PC-3 (cell line): ENCODE measurements around the gene KIT. TPM values are rescaled to one million over a fixed set of nuclear protein-coding genes. Genes with fewer than 3 reads are reported as not detected.

Experiments used
- ATAC-seq: fragments of 200-7000 bp; cut with Tn5 transposase; 2 replicates; pipeline ENCODE4 v1.9.1; 2020; ENCODE audit warnings: mild to moderate bottlenecking, moderate library complexity
- Bru-seq: library from RNA; stranded (reverse); fragments of 400-500 nt; gene quantifications from one replicate; lab custom pipeline; 2021; lab: Mats Ljungman, UMichigan
- BruChase-seq, 2 experiments: library from RNA; stranded (reverse); fragments of 400-500 nt; gene quantifications; one replicate each; lab custom pipeline; 2021; lab: Mats Ljungman, UMichigan
- BruUV-seq: library from RNA; stranded (reverse); fragments of 400-500 nt; replicated peaks from 2 replicates; lab custom pipeline; 2021; lab: Mats Ljungman, UMichigan
- CTCF ChIA-PET: fragments of 300-600 bp; sonication (Branson Sonifier 250); formaldehyde crosslinking; loops from one replicate; lab custom pipeline; 2022; ENCODE audit warnings: antibody characterized with exemption; lab: Charles Lee
- POLR2A ChIA-PET: fragments of 300-600 bp; sonication (Branson Sonifier 250); formaldehyde crosslinking; loops from one replicate; lab custom pipeline; 2022; ENCODE audit warnings: antibody characterized with exemption; ENCODE audit not compliant: unreplicated experiment; lab: Charles Lee
- DNase-seq: peaks from one replicate; pipeline ENCODE4 v3.0.0-alpha.2; 2015
- H2AFZ ChIP-seq: fragments of 300-600 bp; sonication (generic); 2 replicates; pipeline ENCODE4 v1.6.0; 2016; ENCODE audit warnings: antibody characterized with exemption, low read length
- H3F3A ChIP-seq: fragments of 300-600 bp; sonication (generic); one replicate; pipeline ENCODE4 v1.6.0; 2017; ENCODE audit warnings: antibody characterized with exemption, low read length, control low read depth, mild to moderate bottlenecking; ENCODE audit not compliant: unreplicated experiment
- H3K27ac ChIP-seq: fragments of 300-600 bp; sonication (generic); 2 replicates; pipeline ENCODE4 v1.5.1; 2016; ENCODE audit warnings: mild to moderate bottlenecking, low read length
- H3K27me3 ChIP-seq: fragments of 300-600 bp; sonication (generic); 2 replicates; pipeline ENCODE4 v1.6.1; 2016; ENCODE audit warnings: low read length, mixed read lengths
- H3K36me3 ChIP-seq: fragments of 300-600 bp; sonication (generic); 2 replicates; pipeline ENCODE4 v1.6.1; 2016; ENCODE audit warnings: low read depth, mixed run types, low read length, mixed read lengths
- H3K4me1 ChIP-seq: fragments of 300-600 bp; sonication (generic); 2 replicates; pipeline ENCODE4 v1.5.1; 2016; ENCODE audit warnings: low read length; ENCODE audit not compliant: insufficient read depth
- H3K4me2 ChIP-seq: fragments of 300-600 bp; sonication (generic); 2 replicates; pipeline ENCODE4 v1.6.0; 2016; ENCODE audit warnings: low read length
- H3K4me3 ChIP-seq: fragments of 300-600 bp; sonication (generic); 2 replicates; pipeline ENCODE4 v1.5.1; 2016; ENCODE audit warnings: mild to moderate bottlenecking, low read length, mixed read lengths
- H3K79me2 ChIP-seq: fragments of 300-600 bp; sonication (generic); 2 replicates; pipeline ENCODE4 v1.6.1; 2017; ENCODE audit warnings: low read length, mixed read lengths
- H3K9ac ChIP-seq: fragments of 300-600 bp; sonication (generic); 2 replicates; pipeline ENCODE4 v1.6.0; 2016; ENCODE audit warnings: mild to moderate bottlenecking, low read length
- H3K9me2 ChIP-seq: fragments of 300-600 bp; sonication (generic); replicated peaks from 2 replicates; pipeline ENCODE4 v1.6.1; 2016; ENCODE audit warnings: mixed run types, low read length, mixed read lengths
- H3K9me3 ChIP-seq: fragments of 300-600 bp; sonication (generic); 2 replicates; pipeline ENCODE4 v1.6.1; 2016; ENCODE audit warnings: low read length, mixed read lengths
- H4K20me1 ChIP-seq: fragments of 300-600 bp; sonication (generic); 2 replicates; pipeline ENCODE4 v1.6.1; 2016; ENCODE audit warnings: low read length, mixed read lengths
- EZH2 ChIP-seq: fragments of 300-600 bp; sonication (generic); IDR thresholded peaks from one replicate; pipeline ENCODE4 v1.6.1; 2017; ENCODE audit warnings: antibody characterized with exemption, mild to moderate bottlenecking, low read length; ENCODE audit not compliant: unreplicated experiment
- EZH2phosphoT487 ChIP-seq: fragments of 300-600 bp; sonication (generic); IDR thresholded peaks from 2 replicates; pipeline ENCODE4 v1.6.1; 2018; ENCODE audit warnings: mild to moderate bottlenecking, antibody characterized with exemption, low read length, borderline replicate concordance
- intact Hi-C: fragments of 100-400 bp; cut with micrococcal nuclease; formaldehyde crosslinking; loops from 2 replicates; pipeline ENCODE4 v1.9.0; 2023
- long read RNA-seq: library from polyadenylated mRNA; unstranded; transcript quantifications from one replicate; pipeline ENCODE4 v2.0.0, GENCODE V29; 2021; ENCODE audit not compliant: unreplicated experiment
- total RNA-seq: library from RNA; depleted of rRNA; stranded (reverse); fragments of >200 nt; gene quantifications from 2 replicates; pipeline ENCODE4 v1.2.3, GENCODE V29; 2014; rRNA removed
- TF ChIP-seq, protein P1 (sequence below): fragments of 300-600 bp; sonication (generic); conservative IDR thresholded peaks from 2 replicates; pipeline ENCODE4 v1.5.1; 2017; ENCODE audit warnings: antibody characterized with exemption, low read depth, mild to moderate bottlenecking, low read length

The KIT gene
- total RNA-seq (not detected in 2 replicates), Bru-seq, nascent RNA (not detected), BruChase-seq, experiment 1, labeled RNA remaining after a 6-hour chase (not detected), BruChase-seq, experiment 2, labeled RNA remaining after a 2-hour chase (not detected)
- long read RNA-seq: 0 reads

DNA sequence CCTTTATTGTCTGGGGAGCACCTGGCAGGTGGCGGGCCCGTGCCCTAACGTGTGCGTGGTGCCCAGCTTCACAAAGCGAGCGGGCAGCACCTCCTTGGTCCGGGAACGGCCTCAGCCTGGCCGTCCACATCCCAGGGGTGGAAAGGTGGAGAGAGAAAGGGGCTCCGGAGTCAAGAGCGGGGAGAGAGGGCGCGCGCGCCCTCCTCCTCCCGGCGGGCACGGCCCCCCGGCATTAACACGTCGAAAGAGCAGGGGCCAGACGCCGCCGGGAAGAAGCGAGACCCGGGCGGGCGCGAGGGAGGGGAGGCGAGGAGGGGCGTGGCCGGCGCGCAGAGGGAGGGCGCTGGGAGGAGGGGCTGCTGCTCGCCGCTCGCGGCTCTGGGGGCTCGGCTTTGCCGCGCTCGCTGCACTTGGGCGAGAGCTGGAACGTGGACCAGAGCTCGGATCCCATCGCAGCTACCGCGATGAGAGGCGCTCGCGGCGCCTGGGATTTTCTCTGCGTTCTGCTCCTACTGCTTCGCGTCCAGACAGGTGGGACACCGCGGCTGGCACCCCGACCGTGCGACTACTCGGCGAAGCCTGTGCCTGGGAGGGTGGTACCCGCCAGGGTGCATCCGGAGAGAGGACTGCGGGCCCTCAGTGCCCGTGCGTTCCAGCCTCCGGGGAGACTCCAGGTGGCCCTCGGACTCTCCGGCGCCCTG, at the start of gene KIT:
TSS of gene KIT (plus strand) at position 407 of the 701 bp plus-strand sequence. CDS start at position 465, 58 bp downstream.
- peak within 1 kb of the TSS; percentile 80 for H3K4me2 ChIP-seq
- no TSS peak for BruUV-seq
- H4K20me1 ChIP-seq: no peaks in the 10 kb centered on the region
- H3K27me3 ChIP-seq: peaks cover 59% of the 10 kb centered on the region
- H3K27ac ChIP-seq: no peak within 1 kb of the TSS
- H3K9me3 ChIP-seq: no peaks in the 10 kb centered on the region
- intact Hi-C loops: no loop called here
- H3F3A ChIP-seq: no peaks in the 10 kb centered on the region
- ATAC-seq (no peak), DNase-seq (no peak)
- POLR2A ChIA-PET: no interaction called here
- no peaks in the 10 kb centered on the region for H3K36me3 ChIP-seq
- TF ChIP-seq EZH2phosphoT487 (no peak), EZH2 (no peak)
- TF ChIP-seq, protein P1, sequence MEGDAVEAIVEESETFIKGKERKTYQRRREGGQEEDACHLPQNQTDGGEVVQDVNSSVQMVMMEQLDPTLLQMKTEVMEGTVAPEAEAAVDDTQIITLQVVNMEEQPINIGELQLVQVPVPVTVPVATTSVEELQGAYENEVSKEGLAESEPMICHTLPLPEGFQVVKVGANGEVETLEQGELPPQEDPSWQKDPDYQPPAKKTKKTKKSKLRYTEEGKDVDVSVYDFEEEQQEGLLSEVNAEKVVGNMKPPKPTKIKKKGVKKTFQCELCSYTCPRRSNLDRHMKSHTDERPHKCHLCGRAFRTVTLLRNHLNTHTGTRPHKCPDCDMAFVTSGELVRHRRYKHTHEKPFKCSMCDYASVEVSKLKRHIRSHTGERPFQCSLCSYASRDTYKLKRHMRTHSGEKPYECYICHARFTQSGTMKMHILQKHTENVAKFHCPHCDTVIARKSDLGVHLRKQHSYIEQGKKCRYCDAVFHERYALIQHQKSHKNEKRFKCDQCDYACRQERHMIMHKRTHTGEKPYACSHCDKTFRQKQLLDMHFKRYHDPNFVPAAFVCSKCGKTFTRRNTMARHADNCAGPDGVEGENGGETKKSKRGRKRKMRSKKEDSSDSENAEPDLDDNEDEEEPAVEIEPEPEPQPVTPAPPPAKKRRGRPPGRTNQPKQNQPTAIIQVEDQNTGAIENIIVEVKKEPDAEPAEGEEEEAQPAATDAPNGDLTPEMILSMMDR: no peak
- no peaks in the 10 kb centered on the region for H3K9me2 ChIP-seq
- no peak within 1 kb of the TSS for H3K9ac ChIP-seq
- peak within 1 kb of the TSS; percentile 60 for H3K4me3 ChIP-seq
- CTCF ChIA-PET: no interaction called here
- no peaks in the 10 kb centered on the region for H3K79me2 ChIP-seq
- H2AFZ ChIP-seq: peak within 1 kb of the TSS; percentile 71
- H3K4me1 ChIP-seq: peaks cover 11% of the 10 kb centered on the region

DNA sequence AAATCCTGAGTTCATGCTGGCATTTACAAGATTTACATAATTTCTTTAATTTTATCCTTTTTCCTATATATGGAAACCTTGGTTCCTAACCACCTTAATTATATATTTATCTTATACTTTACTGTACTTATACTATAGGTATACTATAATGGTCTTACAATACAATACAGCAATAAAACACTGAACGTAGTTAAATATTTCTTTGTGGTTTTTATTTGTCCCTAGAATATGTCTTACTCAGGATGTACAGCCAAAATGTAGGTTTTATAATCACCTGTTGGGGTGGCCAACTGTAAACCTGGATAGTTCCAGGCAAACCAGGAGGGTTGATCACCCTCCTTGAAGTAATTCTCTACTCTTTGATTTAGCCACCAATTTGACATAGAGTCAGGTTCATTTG, 48.4 kb upstream of the KIT start:
- Histone ChIP-seq H3K9ac (no peak overlapping the region), H3K9me2 (no peaks in the 10 kb centered on the region), H3K36me3 (no peaks in the 10 kb centered on the region), H3K4me3 (no peak overlapping the region), H2AFZ (no peak overlapping the region), H3K27me3 (peaks cover 55% of the 10 kb centered on the region), H3K4me1 (no peaks in the 10 kb centered on the region), H3K27ac (no peak overlapping the region), H3F3A (no peaks in the 10 kb centered on the region), H3K4me2 (no peak overlapping the region), H4K20me1 (no peaks in the 10 kb centered on the region), H3K9me3 (no peaks in the 10 kb centered on the region), H3K79me2 (no peaks in the 10 kb centered on the region)
- ATAC-seq (no peak), DNase-seq (no peak)
- CTCF ChIA-PET: no interaction called here
- no TSS peak for BruUV-seq
- intact Hi-C loops: no loop called here
- POLR2A ChIA-PET: no interaction called here
- no peak for TF ChIP-seq EZH2phosphoT487
- no peak for TF ChIP-seq EZH2
- TF ChIP-seq, protein P1: no peak

DNA sequence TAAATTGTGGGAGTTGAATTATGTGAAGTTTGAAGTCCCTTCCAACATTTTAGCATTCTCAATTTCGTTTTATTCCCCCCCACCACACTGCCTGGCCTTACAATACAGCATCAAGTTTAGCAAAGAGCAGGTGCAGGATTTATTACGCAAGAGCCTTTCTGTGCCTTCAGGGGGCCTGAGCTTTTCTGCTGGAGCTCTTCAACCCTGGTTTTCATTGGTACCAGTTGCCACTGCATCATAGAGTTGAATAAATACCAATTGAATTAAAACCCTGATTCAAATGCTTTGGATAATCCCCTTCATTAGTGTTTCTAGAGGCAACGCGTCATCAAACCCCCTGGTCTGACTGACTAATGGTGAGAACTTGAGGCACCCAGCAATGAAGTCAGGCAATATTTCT, 43.6 kb upstream of the KIT start:
- ATAC-seq: no peak
- Histone ChIP-seq H3K27ac (no peak overlapping the region), H3K79me2 (no peaks in the 10 kb centered on the region), H3K36me3 (no peaks in the 10 kb centered on the region), H3K4me1 (no peaks in the 10 kb centered on the region), H3K4me3 (no peak overlapping the region), H3K4me2 (no peak overlapping the region), H4K20me1 (no peaks in the 10 kb centered on the region), H3K9me2 (no peaks in the 10 kb centered on the region), H3F3A (no peaks in the 10 kb centered on the region), H3K9ac (no peak overlapping the region), H3K9me3 (no peaks in the 10 kb centered on the region), H3K27me3 (peaks cover 22% of the 10 kb centered on the region), H2AFZ (no peak overlapping the region)
- DNase-seq: no peak
- TF ChIP-seq, protein P1: no peak
- POLR2A ChIA-PET: no interaction called here
- intact Hi-C loops: no loop called here
- BruUV-seq: no TSS peak
- CTCF ChIA-PET: no interaction called here
